ENCODE data around the gene C1QTNF6. TPM values are rescaled to one million over a fixed set of nuclear protein-coding genes. Genes with fewer than 3 reads are reported as not detected.

The C1QTNF6 gene
- polyA plus RNA-seq, 1 of the 3 experiments (the other 2 are of a cell fraction): 47.7 TPM

DNA sequence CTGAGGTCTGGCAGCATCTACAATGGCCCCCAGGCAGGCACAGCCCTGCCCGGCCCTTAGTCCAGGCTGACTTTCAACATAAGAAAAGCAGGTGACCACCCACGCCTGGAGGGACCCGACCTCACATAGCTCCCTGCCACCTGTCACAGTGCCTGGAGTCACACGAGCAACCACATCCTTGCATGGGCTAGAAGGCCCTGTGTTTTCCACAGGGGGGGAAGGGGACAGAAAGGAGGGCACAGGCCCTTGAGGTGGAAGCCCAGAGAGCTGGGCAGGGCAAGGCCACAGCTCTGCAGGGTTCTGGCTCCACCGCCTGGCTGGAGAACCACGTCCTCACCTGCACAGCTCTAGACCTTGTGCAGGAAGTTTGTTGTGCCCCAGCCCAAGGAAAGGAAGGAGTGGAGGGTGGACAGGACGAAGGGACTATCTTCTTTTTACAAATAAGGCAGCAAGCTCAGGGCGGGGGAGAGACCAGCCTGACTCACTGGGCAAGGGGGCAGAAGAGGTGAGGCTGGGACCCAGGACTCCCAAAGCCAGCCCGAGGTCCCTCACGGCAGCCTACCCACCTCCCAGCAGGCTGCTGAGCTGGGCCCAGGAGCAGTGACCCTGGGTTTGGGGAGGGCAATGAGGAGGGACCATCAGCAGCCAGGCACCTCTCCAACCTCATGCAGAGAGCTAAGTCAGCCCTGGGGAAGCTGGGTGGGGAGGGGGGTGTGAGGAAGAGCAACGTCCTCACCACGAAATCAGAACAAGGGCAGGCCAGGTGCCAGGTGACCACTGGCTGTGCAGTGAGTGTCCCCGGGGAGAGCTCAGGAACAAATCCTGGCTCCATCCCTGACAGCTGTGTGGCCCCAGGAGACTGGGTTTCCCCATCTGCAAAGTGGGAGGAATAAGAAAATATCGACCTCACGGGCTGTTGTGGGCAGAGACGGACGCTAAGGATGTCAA, 4.3 kb downstream of the C1QTNF6 start:
- POLR2A ChIA-PET: no interaction called here
- TF ChIP-seq MEF2A (IDR thresholded peaks at IDR 0.05; ENCODE audit: borderline replicate concordance, low read depth) (no peak), SIN3A (IDR thresholded peaks at IDR 0.05; ENCODE audit: borderline replicate concordance, low read depth, low read length) (no peak), FOXM1 (IDR thresholded peaks at IDR 0.05; ENCODE audit: low read depth) (no peak), EP300 (IDR thresholded peaks at IDR 0.05; ENCODE audit: borderline replicate concordance in 1 of 2, low read depth in 1 of 2, low read length in 1 of 2) (no peak)
- Histone ChIP-seq H2AFZ (ENCODE audit: low read depth) (no peak overlapping the region), H3K27me3 (ENCODE audit: insufficient read depth) (no peaks in the 10 kb centered on the region), H4K20me1 (ENCODE audit: insufficient read depth) (no peaks in the 10 kb centered on the region), H3K27ac (ENCODE audit: low read depth in 2 of 2, low read length in 1 of 2) (no peak overlapping the region), H3K4me2 (no peak overlapping the region), H3K9me3 (no peaks in the 10 kb centered on the region), H3K9me2 (no peaks in the 10 kb centered on the region), H3K79me2 (ENCODE audit: insufficient read depth) (peaks cover 11% of the 10 kb centered on the region), H3K9ac (no peak overlapping the region), H3F3A (replicated peaks; ENCODE audit: insufficient read depth) (peaks cover 22% of the 10 kb centered on the region), H3K36me3 (replicated peaks in 1 of 2; ENCODE audit: control insufficient read depth in 1 of 2, insufficient read depth in 2 of 2, low read length in 1 of 2) (peaks cover 0 to 29% of the 10 kb centered on the region in 2 experiments), H3K4me1 (ENCODE audit: control insufficient read depth in 1 of 2, insufficient read depth in 2 of 2, low read depth in 1 of 2, low read length in 1 of 2) (peaks cover 20 to 38% of the 10 kb centered on the region in 2 experiments), H3K4me3 (ENCODE audit: low read depth in 2 of 2, low read length in 1 of 2) (no peak overlapping the region)
- DNase-seq: no peak
- CTCF ChIA-PET: interaction anchor here (1.3 to 19.4 kb wide), 2 partner anchors 16 to 18 kb away, joined by 10 to 190 read pairs; no protein-coding TSS in a partner anchor
- 93% methylated on average over 9 of the region's 17 CpGs for WGBS (ENCODE audit: low lambda C conversion rate)

DNA sequence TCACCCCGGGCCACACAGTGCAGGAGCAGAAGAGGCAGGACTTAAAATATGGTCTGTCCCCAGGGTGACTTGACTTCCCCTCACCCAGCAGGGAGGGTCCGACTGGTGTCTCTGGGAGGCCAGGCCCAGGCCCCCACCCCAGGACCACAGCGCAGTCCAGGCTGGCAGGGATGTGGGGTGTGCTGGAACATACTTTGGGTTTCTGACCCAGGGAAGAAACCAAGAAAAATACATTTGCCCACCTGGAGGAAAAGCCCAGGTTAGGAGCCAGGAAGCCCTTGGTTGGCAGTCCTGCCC, 5.2 kb downstream of the C1QTNF6 start:
- H3K27ac ChIP-seq (ENCODE audit: low read depth in 2 of 2, low read length in 1 of 2): no peak overlapping the region
- no peak overlapping the region for H2AFZ ChIP-seq (ENCODE audit: low read depth)
- H3F3A ChIP-seq (replicated peaks; ENCODE audit: insufficient read depth): peaks cover 16% of the 10 kb centered on the region
- no peaks in the 10 kb centered on the region for H3K27me3 ChIP-seq (ENCODE audit: insufficient read depth)
- no peak overlapping the region for H3K4me2 ChIP-seq
- H3K9me2 ChIP-seq: no peaks in the 10 kb centered on the region
- no peak for DNase-seq
- peaks cover 11% of the 10 kb centered on the region for H3K79me2 ChIP-seq (ENCODE audit: insufficient read depth)
- POLR2A ChIA-PET: no interaction called here
- no peaks in the 10 kb centered on the region for H3K9me3 ChIP-seq
- 100% methylated on average over 1 of the region's 3 CpGs for WGBS (ENCODE audit: low lambda C conversion rate)
- H3K9ac ChIP-seq: no peak overlapping the region
- H3K4me1 ChIP-seq (ENCODE audit: control insufficient read depth in 1 of 2, insufficient read depth in 2 of 2, low read depth in 1 of 2, low read length in 1 of 2): peaks cover 14 to 38% of the 10 kb centered on the region in 2 experiments; a peak in 3 of 4 replicates
- no peak for TF ChIP-seq EZH2phosphoT487 (IDR thresholded peaks at IDR 0.05; ENCODE audit: borderline replicate concordance, low read depth)
- H3K4me3 ChIP-seq (ENCODE audit: low read depth in 2 of 2, low read length in 1 of 2): no peak overlapping the region
- no peaks in the 10 kb centered on the region for H4K20me1 ChIP-seq (ENCODE audit: insufficient read depth)
- H3K36me3 ChIP-seq (replicated peaks in 1 of 2; ENCODE audit: control insufficient read depth in 1 of 2, insufficient read depth in 2 of 2, low read length in 1 of 2): peaks cover 0 to 29% of the 10 kb centered on the region in 2 experiments
- CTCF ChIA-PET: interaction anchor here (1.3 to 19.4 kb wide), 2 partner anchors 16 to 17 kb away, joined by 10 to 190 read pairs; no protein-coding TSS in a partner anchor

DNA sequence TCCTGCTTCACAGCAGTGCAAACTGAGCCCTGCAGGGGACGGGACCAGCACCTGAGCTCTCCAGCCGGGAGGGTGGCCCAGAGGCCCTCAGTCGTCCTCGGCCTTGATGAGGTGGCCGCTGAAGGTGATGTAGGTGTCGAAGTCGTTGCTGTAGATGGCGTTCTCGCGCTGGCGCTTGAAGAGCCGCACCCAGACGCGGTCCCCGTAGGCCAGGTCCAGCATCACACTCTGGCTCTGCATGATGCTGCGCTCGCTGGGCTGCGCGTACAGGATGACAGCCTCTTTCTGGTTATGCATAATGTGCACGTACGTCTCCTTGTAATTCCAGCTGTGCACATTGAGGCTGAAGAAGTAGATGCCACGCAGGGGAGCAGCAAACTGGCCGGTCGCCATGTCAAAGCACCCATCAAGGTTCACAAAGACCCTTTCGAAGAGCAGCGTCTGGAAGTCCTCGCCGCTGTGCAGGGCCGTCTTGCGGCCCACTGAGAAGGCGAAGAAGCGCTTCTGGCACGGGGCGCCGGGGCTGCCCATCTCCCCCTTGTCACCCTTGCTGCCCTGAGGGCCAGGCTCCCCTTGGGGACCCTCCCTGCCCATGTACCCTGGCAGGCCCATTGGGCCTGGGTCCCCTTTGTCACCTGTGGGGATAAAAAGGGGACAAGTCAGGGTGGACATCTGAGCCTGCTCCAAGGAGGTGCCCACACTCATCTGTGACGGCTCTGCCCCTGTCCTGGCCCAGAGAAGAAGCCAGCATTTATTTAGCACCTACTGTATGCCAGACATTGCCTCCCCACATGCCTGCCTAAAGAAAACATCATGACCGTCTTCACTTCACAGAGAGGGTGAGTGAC, 5.7 kb downstream of the C1QTNF6 start:
- H3K4me1 ChIP-seq (ENCODE audit: control insufficient read depth in 1 of 2, insufficient read depth in 2 of 2, low read depth in 1 of 2, low read length in 1 of 2): peaks cover 11 to 37% of the 10 kb centered on the region in 2 experiments; a peak in 3 of 4 replicates
- 96% methylated on average over 14 of the region's 37 CpGs for whole genome bisulfite sequencing (ENCODE audit: low lambda C conversion rate)
- H3K36me3 ChIP-seq (replicated peaks in 1 of 2; ENCODE audit: control insufficient read depth in 1 of 2, insufficient read depth in 2 of 2, low read length in 1 of 2): peaks cover 0 to 29% of the 10 kb centered on the region in 2 experiments
- no peak overlapping the region for H2AFZ ChIP-seq (ENCODE audit: low read depth)
- H3K4me2 ChIP-seq: no peak overlapping the region
- ChIA-PET POLR2A (no interaction called here), CTCF (interaction anchor here (1.4 to 19.4 kb wide), 2 partner anchors 10 to 17 kb away, joined by 3 to 190 read pairs; no protein-coding TSS in a partner anchor)
- TF ChIP-seq TEAD4 (IDR thresholded peaks at IDR 0.05; ENCODE audit: borderline replicate concordance, insufficient read depth): no peak
- TF ChIP-seq, protein P1, sequence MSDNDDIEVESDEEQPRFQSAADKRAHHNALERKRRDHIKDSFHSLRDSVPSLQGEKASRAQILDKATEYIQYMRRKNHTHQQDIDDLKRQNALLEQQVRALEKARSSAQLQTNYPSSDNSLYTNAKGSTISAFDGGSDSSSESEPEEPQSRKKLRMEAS (IDR thresholded peaks at IDR 0.05; ENCODE audit: low read depth): no peak
- TF ChIP-seq POLR2AphosphoS5 (IDR thresholded peaks at IDR 0.05; ENCODE audit: low read depth, low read length): no peak
- TF ChIP-seq GABPA (IDR thresholded peaks at IDR 0.05; ENCODE audit: low read depth): no peak
- H3K9ac ChIP-seq: no peak overlapping the region
- no peak overlapping the region for H3K4me3 ChIP-seq (ENCODE audit: low read depth in 2 of 2, low read length in 1 of 2)
- no peak overlapping the region for H3K27ac ChIP-seq (ENCODE audit: low read depth in 2 of 2, low read length in 1 of 2)
- no peaks in the 10 kb centered on the region for H4K20me1 ChIP-seq (ENCODE audit: insufficient read depth)
- H3K27me3 ChIP-seq (ENCODE audit: insufficient read depth): no peaks in the 10 kb centered on the region
- H3K79me2 ChIP-seq (ENCODE audit: insufficient read depth): peaks cover 11% of the 10 kb centered on the region
- H3K9me3 ChIP-seq: no peaks in the 10 kb centered on the region
- H3K9me2 ChIP-seq: no peaks in the 10 kb centered on the region
- H3F3A ChIP-seq (replicated peaks; ENCODE audit: insufficient read depth): peaks cover 10% of the 10 kb centered on the region
- DNase-seq: no peak
